Gastroesophageal sphincter (tissue), 4 donors: ENCODE data around the gene SFTPA1. TPM values are rescaled to one million over a fixed set of nuclear protein-coding genes. Genes with fewer than 3 reads are reported as not detected.
"Not testable (repeated sequence)": the region's sequence is repeated elsewhere in the genome, so short reads cannot be mapped to it uniquely, and the experiment has no call there.

Source experiments
- ATAC-seq: fragments of 150-250 bp; one replicate; pipeline ENCODE4 v1.9.1; 2016; ENCODE audit warnings: mild to moderate bottlenecking, moderate library complexity
- H3K27ac ChIP-seq, 4 donors: fragments of 200-600 bp; sonication (generic) in 3 of 4; 1 replicate in 3 of 4; 2 replicates in 1 of 4; pipeline ENCODE4 v1.5.1; 2016 to 2019
- H3K27me3 ChIP-seq: fragments of 200-600 bp; sonication (generic); one replicate; pipeline ENCODE4 v1.5.1; 2019
- H3K36me3 ChIP-seq, 2 donors: fragments of 200-600 bp; sonication (generic); one replicate each; pipeline ENCODE4 v1.5.1; 2019; ENCODE audit warnings: control low read depth in 1 of 2
- H3K4me1 ChIP-seq, 3 donors: fragments of 200-600 bp; sonication (generic); 1 replicate in 2 of 3; 2 replicates in 1 of 3; pipeline ENCODE4 v1.5.1; 2016 to 2019; ENCODE audit warnings: control low read depth in 2 of 3
- H3K4me3 ChIP-seq, 2 donors: fragments of 200-600 bp; sonication (generic); one replicate each; pipeline ENCODE4 v1.5.1; 2019; ENCODE audit warnings: mild to moderate bottlenecking in 1 of 2, moderate library complexity in 1 of 2
- H3K9me3 ChIP-seq, 3 donors: fragments of 200-600 bp; sonication (generic); one replicate each; pipeline ENCODE4 v1.5.1; 2017 to 2019; ENCODE audit warnings: control low read depth in 2 of 3
- EP300 ChIP-seq: sonication (generic); formaldehyde crosslinking; IDR thresholded peaks from one replicate; pipeline ENCODE4 v1.6.1; 2017; ENCODE audit warnings: antibody characterized with exemption, mild to moderate bottlenecking
- POLR2A ChIP-seq, 2 donors: fragments of 450-650 bp; IDR thresholded peaks; one replicate each; pipeline ENCODE4 v1.6.1; 2017; ENCODE audit warnings: antibody characterized with exemption in 2 of 2, mild to moderate bottlenecking in 2 of 2, moderate library complexity in 1 of 2
- POLR2AphosphoS5 ChIP-seq: sonication (generic); formaldehyde crosslinking; IDR thresholded peaks from one replicate; pipeline ENCODE4 v1.6.1; 2017; ENCODE audit warnings: antibody characterized with exemption
- WGBS, 2 donors: methylation state at CpG; one replicate each; pipeline ENCODE4 v1.1.5; 2018; ENCODE audit warnings: low coverage in 1 of 2; 5-methylcytosine and 5-hydroxymethylcytosine counted together
- total RNA-seq, 4 donors: library from RNA; depleted of rRNA; stranded (reverse); fragments of >200 nt; gene quantifications; one replicate each; pipeline ENCODE4 v1.1.0, GENCODE V29; 2016
- TF ChIP-seq, protein P1 (sequence below), 4 experiments: fragments of 200-600 bp in 2 of 4; fragments of 450-650 bp in 2 of 4; sonication (generic) in 1 of 4; IDR thresholded peaks; one replicate each; pipeline ENCODE4 v1.5.1; 2017 to 2019; ENCODE audit warnings: antibody characterized with exemption in 4 of 4, mild to moderate bottlenecking in 2 of 4, moderate library complexity in 2 of 4

Gene SFTPA1
- total RNA-seq, 4 donors from 2014 or later, result not detected

DNA sequence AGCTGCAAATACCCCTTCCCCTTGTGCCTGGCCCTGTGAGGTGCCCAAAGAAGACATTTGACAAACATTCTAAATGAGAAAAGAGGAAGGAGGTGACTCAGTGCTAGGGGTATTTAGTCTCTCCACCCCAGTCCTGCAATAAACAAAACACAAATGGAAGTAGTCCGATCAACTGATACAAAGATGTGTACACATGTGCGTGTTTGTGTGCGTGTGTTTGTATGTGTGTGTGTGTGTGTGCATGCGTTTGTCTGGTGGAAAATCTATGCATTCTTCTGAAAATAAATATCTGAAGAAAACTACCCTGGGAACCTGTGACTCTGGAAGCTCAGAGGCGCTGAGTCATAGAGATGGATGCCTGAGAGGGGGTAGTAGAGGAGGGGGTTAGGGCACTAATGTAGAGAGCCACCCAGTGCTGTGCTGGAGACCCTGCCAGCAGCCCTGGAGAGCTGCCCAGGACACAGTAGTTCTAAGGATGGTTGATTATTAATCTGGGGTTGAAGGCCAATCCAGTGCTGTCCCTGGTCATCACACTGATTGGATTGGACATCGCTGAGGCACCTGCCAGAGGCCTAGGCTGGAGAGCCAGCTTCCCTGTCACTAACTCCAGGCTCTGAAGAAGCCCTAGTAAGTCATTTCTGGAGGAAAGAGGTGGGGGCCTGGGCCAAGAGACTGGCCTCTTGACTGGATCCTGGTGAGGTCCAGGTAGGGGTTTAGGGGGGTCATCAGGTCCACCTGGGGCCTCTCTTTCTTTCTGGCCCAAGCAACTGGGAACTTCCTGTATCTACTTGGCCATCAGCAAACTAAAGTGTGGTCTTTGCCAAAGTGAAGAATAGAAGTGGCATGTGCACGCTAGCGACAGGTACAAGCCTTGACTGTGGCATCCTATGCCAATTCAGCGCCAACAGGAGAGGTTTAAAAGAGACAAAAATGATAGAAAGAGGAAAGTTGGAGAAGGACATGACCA is 18.5 kb downstream of the SFTPA1 start:
- H3K9me3 ChIP-seq, result peaks cover 0 to 19% (median 0%) of the 10 kb centered on the region in 3 donors
- H3K36me3 ChIP-seq, result no peaks in the 10 kb centered on the region
- no peak overlapping the region for H3K4me3 ChIP-seq
- no peaks in the 10 kb centered on the region for H3K4me1 ChIP-seq
- ATAC-seq, result no peak
- H3K27ac ChIP-seq, result no peak overlapping the region
- no peaks in the 10 kb centered on the region for H3K27me3 ChIP-seq
- WGBS, 2 donors, result 80 to 91% methylated on average over 4 to 7 of the region's 9 CpGs
- TF ChIP-seq EP300, result no peak
- no peak for TF ChIP-seq POLR2AphosphoS5
- no peak for TF ChIP-seq POLR2A (IDR thresholded peaks at IDR 0.05)
- TF ChIP-seq, protein P1, sequence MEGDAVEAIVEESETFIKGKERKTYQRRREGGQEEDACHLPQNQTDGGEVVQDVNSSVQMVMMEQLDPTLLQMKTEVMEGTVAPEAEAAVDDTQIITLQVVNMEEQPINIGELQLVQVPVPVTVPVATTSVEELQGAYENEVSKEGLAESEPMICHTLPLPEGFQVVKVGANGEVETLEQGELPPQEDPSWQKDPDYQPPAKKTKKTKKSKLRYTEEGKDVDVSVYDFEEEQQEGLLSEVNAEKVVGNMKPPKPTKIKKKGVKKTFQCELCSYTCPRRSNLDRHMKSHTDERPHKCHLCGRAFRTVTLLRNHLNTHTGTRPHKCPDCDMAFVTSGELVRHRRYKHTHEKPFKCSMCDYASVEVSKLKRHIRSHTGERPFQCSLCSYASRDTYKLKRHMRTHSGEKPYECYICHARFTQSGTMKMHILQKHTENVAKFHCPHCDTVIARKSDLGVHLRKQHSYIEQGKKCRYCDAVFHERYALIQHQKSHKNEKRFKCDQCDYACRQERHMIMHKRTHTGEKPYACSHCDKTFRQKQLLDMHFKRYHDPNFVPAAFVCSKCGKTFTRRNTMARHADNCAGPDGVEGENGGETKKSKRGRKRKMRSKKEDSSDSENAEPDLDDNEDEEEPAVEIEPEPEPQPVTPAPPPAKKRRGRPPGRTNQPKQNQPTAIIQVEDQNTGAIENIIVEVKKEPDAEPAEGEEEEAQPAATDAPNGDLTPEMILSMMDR (IDR thresholded peaks at IDR 0.05), result no peak

- no peak for ATAC-seq
- no peak overlapping the region for H3K27ac ChIP-seq
- WGBS, 2 donors, result 76 to 83% methylated on average over 2 to 5 of the region's 5 CpGs
- peaks cover 0 to 15% (median 0%) of the 10 kb centered on the region in 3 donors for H3K9me3 ChIP-seq
- H3K36me3 ChIP-seq, result no peaks in the 10 kb centered on the region
- H3K4me3 ChIP-seq, result no peak overlapping the region
- TF ChIP-seq POLR2AphosphoS5 (no peak), POLR2A (IDR thresholded peaks at IDR 0.05) (no peak), EP300 (no peak)
- TF ChIP-seq, protein P1 (IDR thresholded peaks at IDR 0.05), result no peak
- H3K4me1 ChIP-seq, result no peaks in the 10 kb centered on the region
- no peaks in the 10 kb centered on the region for H3K27me3 ChIP-seq
Measured at GRCh38 chr10:79629955-79630327, 19.2 kb downstream of the SFTPA1 start.

GRCh38 chr10:79636654-79637199 is 26.0 kb downstream of the SFTPA1 start:
- not testable (repeated sequence) for H3K4me1 ChIP-seq, H3K27ac ChIP-seq, H3K9me3 ChIP-seq, H3K36me3 ChIP-seq, H3K4me3 ChIP-seq, H3K27me3 ChIP-seq, ATAC-seq
- 64 to 68% methylated on average over 2 of the region's 2 CpGs for WGBS, 2 donors

- WGBS, 2 donors, result 78% methylated on average over 2 of the region's 3 CpGs; no CpG with 5 or more reads in 1 of the 2 donors
- H3K36me3 ChIP-seq, result no peaks in the 10 kb centered on the region
- no peak overlapping the region for H3K27ac ChIP-seq
Measured at GRCh38 chr10:79638318-79638717, 27.6 kb downstream of the SFTPA1 start.

GRCh38 chr10:79652695-79653094 is 42.0 kb downstream of the SFTPA1 start:
- WGBS, 2 donors, result 92 to 94% methylated on average over 2 of the region's 2 CpGs

More at GRCh38 chr10:79638318-79638717, 27.6 kb downstream of the SFTPA1 start:
- Histone ChIP-seq H3K27me3 (no peaks in the 10 kb centered on the region), H3K9me3 (no peaks in the 10 kb centered on the region), H3K4me3 (no peak overlapping the region), H3K4me1 (no peaks in the 10 kb centered on the region)
- no peak for ATAC-seq
- TF ChIP-seq POLR2AphosphoS5, result no peak
- TF ChIP-seq EP300, result no peak
- TF ChIP-seq, protein P1 (IDR thresholded peaks at IDR 0.05), result no peak
- TF ChIP-seq POLR2A (IDR thresholded peaks at IDR 0.05), result no peak

GRCh38 chr10:79663287-79663686 is 52.5 kb downstream of the SFTPA1 start:
- ATAC-seq, H3K27me3 ChIP-seq, H3K27ac ChIP-seq: not testable (repeated sequence)

More at GRCh38 chr10:79652695-79653094, 42.0 kb downstream of the SFTPA1 start:
- H3K4me3 ChIP-seq, H3K27ac ChIP-seq, H3K27me3 ChIP-seq, H3K4me1 ChIP-seq, ATAC-seq, H3K36me3 ChIP-seq, H3K9me3 ChIP-seq: not testable (repeated sequence)

GRCh38 chr10:79664686-79665085 is 53.9 kb downstream of the SFTPA1 start:
- 76 to 98% methylated on average over 4 of the region's 4 CpGs for WGBS, 2 donors
- not testable (repeated sequence) for ATAC-seq, H3K27ac ChIP-seq

More at GRCh38 chr10:79663287-79663686, 52.5 kb downstream of the SFTPA1 start:
- H3K36me3 ChIP-seq, H3K4me3 ChIP-seq, H3K9me3 ChIP-seq, H3K4me1 ChIP-seq: not testable (repeated sequence)

More at GRCh38 chr10:79664686-79665085, 53.9 kb downstream of the SFTPA1 start:
- H3K36me3 ChIP-seq, H3K9me3 ChIP-seq, H3K4me1 ChIP-seq, H3K4me3 ChIP-seq, H3K27me3 ChIP-seq: not testable (repeated sequence)
